Mesothelial cell of epicardium (in vitro differentiated cells): ENCODE measurements around the gene LDLRAP1. TPM values are rescaled to one million over a fixed set of nuclear protein-coding genes. Genes with fewer than 3 reads are reported as not detected.
A peak's percentile ranks its signal among the peaks of the same experiment; 100 is the strongest.

Source experiments
- DNase-seq, 2 experiments: peaks; one replicate each; pipeline ENCODE4 v3.0.0; 2021; ENCODE audit warnings: low spot score in 2 of 2; ENCODE audit not compliant: unreplicated experiment in 2 of 2
- H3K27ac Mint-ChIP-seq: 2 replicates; pipeline ENCODE4 v1.8.0; 2021; ENCODE audit warnings: mixed read lengths
- H3K27me3 Mint-ChIP-seq: 2 replicates; pipeline ENCODE4 v1.8.0; 2021; ENCODE audit warnings: low read depth, mixed read lengths
- H3K36me3 Mint-ChIP-seq: 2 replicates; pipeline ENCODE4 v1.8.0; 2021; ENCODE audit warnings: mixed read lengths
- H3K4me1 Mint-ChIP-seq: 2 replicates; pipeline ENCODE4 v1.8.0; 2021; ENCODE audit warnings: mixed read lengths
- H3K4me3 Mint-ChIP-seq: 2 replicates; pipeline ENCODE4 v1.8.0; 2021; ENCODE audit warnings: mild to moderate bottlenecking, moderate library complexity, mixed read lengths
- H3K9me3 Mint-ChIP-seq: 2 replicates; pipeline ENCODE4 v1.8.0; 2021; ENCODE audit warnings: mixed read lengths
- CTCF ChIP-seq: fragments of 200-600 bp; sonication (generic); IDR thresholded peaks from one replicate; pipeline ENCODE4 v1.5.0; 2021; ENCODE audit warnings: antibody characterized with exemption; ENCODE audit not compliant: unreplicated experiment
- total RNA-seq: library from RNA; stranded (reverse); gene quantifications from 3 replicates; pipeline ENCODE4 v1.2.1, GENCODE V29; 2021

LDLRAP1 gene
- total RNA-seq, 1 donor from 2014 or later: 10.0 TPM

- no peak for DNase-seq
- Mint-ChIP-seq H3K4me1 (peaks cover 18% of the 10 kb centered on the region), H3K9me3 (no peaks in the 10 kb centered on the region), H3K27me3 (peaks cover 3% of the 10 kb centered on the region), H3K27ac (no peak overlapping the region), H3K36me3 (no peaks in the 10 kb centered on the region), H3K4me3 (no peak overlapping the region)
- TF ChIP-seq CTCF: no peak
These were observed 6.1 kb downstream of the LDLRAP1 start for GRCh38 chr1:25549273-25550154.

GRCh38 chr1:25550155-25550506 is 6.7 kb downstream of the LDLRAP1 start:
- no peaks in the 10 kb centered on the region for H3K36me3 Mint-ChIP-seq
- H3K27me3 Mint-ChIP-seq: peaks cover 2% of the 10 kb centered on the region
- H3K4me1 Mint-ChIP-seq: peaks cover 14% of the 10 kb centered on the region
- no peak for TF ChIP-seq CTCF
- H3K9me3 Mint-ChIP-seq: no peaks in the 10 kb centered on the region
- peak overlapping the region; percentile 14 for H3K27ac Mint-ChIP-seq
- H3K4me3 Mint-ChIP-seq: no peak overlapping the region
- DNase-seq: no peak

- no peak for TF ChIP-seq CTCF
- Mint-ChIP-seq H3K4me1 (peaks cover 14% of the 10 kb centered on the region), H3K27me3 (no peaks in the 10 kb centered on the region), H3K36me3 (no peaks in the 10 kb centered on the region), H3K9me3 (no peaks in the 10 kb centered on the region), H3K4me3 (no peak overlapping the region), H3K27ac (peak overlapping the region; percentile 11)
- no peak for DNase-seq
These were observed 7.4 kb downstream of the LDLRAP1 start for GRCh38 chr1:25550683-25551310.

GRCh38 chr1:25553749-25554429 is 10.5 kb downstream of the LDLRAP1 start:
- no peaks in the 10 kb centered on the region for H3K27me3 Mint-ChIP-seq
- no peaks in the 10 kb centered on the region for H3K9me3 Mint-ChIP-seq
- no peak for DNase-seq
- no peak overlapping the region for H3K27ac Mint-ChIP-seq
- no peak for TF ChIP-seq CTCF
- peaks cover 21% of the 10 kb centered on the region for H3K4me1 Mint-ChIP-seq
- H3K36me3 Mint-ChIP-seq: no peaks in the 10 kb centered on the region
- H3K4me3 Mint-ChIP-seq: no peak overlapping the region

- H3K9me3 Mint-ChIP-seq: no peaks in the 10 kb centered on the region
- no peak overlapping the region for H3K27ac Mint-ChIP-seq
- H3K4me3 Mint-ChIP-seq: no peak overlapping the region
- no peak for DNase-seq
- H3K27me3 Mint-ChIP-seq: no peaks in the 10 kb centered on the region
- no peaks in the 10 kb centered on the region for H3K36me3 Mint-ChIP-seq
- H3K4me1 Mint-ChIP-seq: peaks cover 21% of the 10 kb centered on the region
- TF ChIP-seq CTCF: no peak
These were observed 11.0 kb downstream of the LDLRAP1 start for GRCh38 chr1:25554430-25554780.
